Keratinocyte (primary cell): Measurements from ENCODE around the gene PLPP3. TPM values are rescaled to one million over a fixed set of nuclear protein-coding genes. Genes with fewer than 3 reads are reported as not detected.

Experiments used
- DNase-seq: peaks from one replicate; pipeline ENCODE4 v3.0.0-alpha.2; 2011; ENCODE audit warnings: low read depth, missing footprints, low spot score
- FAIRE-seq: peaks from 2 replicates; lab custom pipeline; 2011; peaks lifted over from hg19 to GRCh38; lab: Jason Lieb, UNC
- H2AFZ ChIP-seq: 2 replicates; pipeline ENCODE4 v1.6.0; 2012; ENCODE audit warnings: low read length, control low read depth, inconsistent platforms; ENCODE audit not compliant: control insufficient read depth
- H3K27ac ChIP-seq: 2 replicates; pipeline ENCODE4 v1.5.1; 2011; ENCODE audit warnings: low read length; ENCODE audit not compliant: control insufficient read depth, insufficient read depth
- H3K27me3 ChIP-seq: 3 replicates; pipeline ENCODE4 v1.6.0; 2011; ENCODE audit warnings: low read length; ENCODE audit not compliant: control insufficient read depth, insufficient read depth; ENCODE audit errors: extremely low read depth
- H3K36me3 ChIP-seq, 2 experiments: 2 replicates in 1 of 2; 3 replicates in 1 of 2; pipeline ENCODE4 v1.5.1; 2011; ENCODE audit warnings: low read length in 2 of 2, mild to moderate bottlenecking in 1 of 2; ENCODE audit not compliant: control insufficient read depth in 2 of 2, insufficient read depth in 2 of 2; ENCODE audit errors: extremely low read depth in 1 of 2
- H3K4me1 ChIP-seq: 3 replicates; pipeline ENCODE4 v1.5.1; 2011; ENCODE audit warnings: low read length; ENCODE audit not compliant: control insufficient read depth, insufficient read depth; ENCODE audit errors: extremely low read depth
- H3K4me2 ChIP-seq: 3 replicates; pipeline ENCODE4 v1.6.0; 2011; ENCODE audit warnings: low read depth, low read length; ENCODE audit not compliant: control insufficient read depth, insufficient read depth; ENCODE audit errors: extremely low read depth
- H3K4me3 ChIP-seq, 3 experiments: fragments of 200-600 bp in 1 of 3; sonication (generic) in 1 of 3; 2 replicates in 2 of 3; 3 replicates in 1 of 3; pipeline ENCODE4 v1.5.1; 2011 to 2016; ENCODE audit warnings: low read length in 3 of 3, mild to moderate bottlenecking in 3 of 3, control low read depth in 2 of 3, inconsistent platforms in 1 of 3, low read depth in 1 of 3, mixed read lengths in 1 of 3, mixed run types in 1 of 3, moderate library complexity in 1 of 3; ENCODE audit not compliant: control insufficient read depth in 2 of 3, insufficient read depth in 2 of 3; ENCODE audit errors: extremely low read depth in 1 of 3
- H3K79me2 ChIP-seq: 2 replicates; pipeline ENCODE4 v1.6.0; 2012; ENCODE audit warnings: low read length; ENCODE audit not compliant: control insufficient read depth, insufficient read depth
- H3K9ac ChIP-seq: 3 replicates; pipeline ENCODE4 v1.6.0; 2011; ENCODE audit warnings: low read length; ENCODE audit not compliant: control insufficient read depth, insufficient read depth; ENCODE audit errors: extremely low read depth
- H3K9me1 ChIP-seq: 3 replicates; pipeline ENCODE4 v1.6.0; 2011; ENCODE audit warnings: low read length; ENCODE audit not compliant: control insufficient read depth, insufficient read depth; ENCODE audit errors: extremely low read depth
- H3K9me3 ChIP-seq: 2 replicates; pipeline ENCODE4 v1.5.1; 2012; ENCODE audit warnings: low read depth, low read length; ENCODE audit not compliant: control insufficient read depth
- H4K20me1 ChIP-seq: 3 replicates; pipeline ENCODE4 v1.6.0; 2011; ENCODE audit warnings: low read length; ENCODE audit not compliant: control insufficient read depth, insufficient read depth; ENCODE audit errors: extremely low read depth
- CTCF ChIP-seq, 3 experiments: IDR thresholded peaks in 1 of 3; conservative IDR thresholded peaks in 1 of 3; optimal IDR thresholded peaks in 1 of 3; 2 replicates in 2 of 3; 3 replicates in 1 of 3; pipeline versions ENCODE3 to v1.5.1; 2011; ENCODE audit warnings: low read length in 3 of 3, mild to moderate bottlenecking in 3 of 3, moderate library complexity in 2 of 3, control low read depth in 1 of 3, inconsistent platforms in 1 of 3; ENCODE audit not compliant: insufficient read depth in 2 of 3; ENCODE audit errors: extremely low read depth in 1 of 3
- EZH2 ChIP-seq: IDR thresholded peaks from one replicate; pipeline ENCODE4 v1.6.1; 2012; ENCODE audit warnings: inconsistent platforms, mild to moderate bottlenecking, low read length, moderate library complexity
- dilution Hi-C: fragments of 300-500 bp; cut with MboI; formaldehyde crosslinking; loops from one replicate; pipeline ENCODE4 v1.7.0; 2020; ENCODE audit warnings: low sequenced_read_pairs; ENCODE audit not compliant: extremely low pct_ligation_motif_present
- polyA plus RNA-seq, 5 experiments: library from polyadenylated mRNA; depleted of rRNA in 3 of 5; stranded (reverse) in 3 of 5; stranded (forward) in 1 of 5; unstranded in 1 of 5; fragments of >200 nt; gene quantifications; 1 replicate in 1 of 5; 2 replicates in 3 of 5; 3 replicates in 1 of 5; pipeline versions ENCODE4 v1.2.1 to v1.2.3, GENCODE V29; 2011 to 2012; ENCODE audit warnings: missing spikeins in 2 of 5, low read depth in 1 of 5, low replicate concordance in 1 of 5

PLPP3 gene
- polyA plus RNA-seq, 1 donor (not counting 4 experiments of a cell fraction or from before 2014, with no cell fraction given): 4.0 TPM

GRCh38 chr1:56473582-56474270 is 105.6 kb downstream of the PLPP3 start:
- Histone ChIP-seq H3K4me1 (no peaks in the 10 kb centered on the region), H3K79me2 (no peaks in the 10 kb centered on the region), H3K4me2 (no peak overlapping the region), H3K9ac (no peak overlapping the region), H3K36me3 (no peaks in the 10 kb centered on the region), H4K20me1 (no peaks in the 10 kb centered on the region), H3K27me3 (peaks cover 4% of the 10 kb centered on the region), H3K27ac (no peak overlapping the region), H3K4me3 (no peak overlapping the region), H3K9me3 (no peaks in the 10 kb centered on the region), H2AFZ (no peak overlapping the region), H3K9me1 (no peaks in the 10 kb centered on the region)
- FAIRE-seq (no peak), DNase-seq (no peak)
- dilution Hi-C loops: no loop called here
- TF ChIP-seq CTCF (optimal IDR thresholded peaks at IDR 0.05 in 1 of 3, IDR thresholded peaks at IDR 0.05 in 1 of 3, conservative IDR thresholded peaks at IDR 0.05 in 1 of 3; ENCODE audit: extremely low read depth in 1 of 3, insufficient read depth in 2 of 3, low read length in 3 of 3): no peak
- no peak for TF ChIP-seq EZH2

- no peak for TF ChIP-seq CTCF (optimal IDR thresholded peaks at IDR 0.05 in 1 of 3, IDR thresholded peaks at IDR 0.05 in 1 of 3, conservative IDR thresholded peaks at IDR 0.05 in 1 of 3; ENCODE audit: extremely low read depth in 1 of 3, insufficient read depth in 2 of 3, low read length in 3 of 3)
- TF ChIP-seq EZH2: no peak
- H3K79me2 ChIP-seq: no peaks in the 10 kb centered on the region
- H3K27me3 ChIP-seq: peaks cover 4% of the 10 kb centered on the region
- H3K4me3 ChIP-seq: no peak overlapping the region
- no peak overlapping the region for H3K9ac ChIP-seq
- no peak overlapping the region for H2AFZ ChIP-seq
- FAIRE-seq: no peak
- no peaks in the 10 kb centered on the region for H3K36me3 ChIP-seq
- dilution Hi-C loops: no loop called here
- no peaks in the 10 kb centered on the region for H3K9me1 ChIP-seq
- no peaks in the 10 kb centered on the region for H4K20me1 ChIP-seq
- no peak overlapping the region for H3K27ac ChIP-seq
- H3K4me1 ChIP-seq: no peaks in the 10 kb centered on the region
- H3K4me2 ChIP-seq: no peak overlapping the region
- no peak for DNase-seq
- no peaks in the 10 kb centered on the region for H3K9me3 ChIP-seq
These were observed 106.5 kb downstream of the PLPP3 start for GRCh38 chr1:56472860-56473259.
